Testis (tissue), 2 donors: Measurements from ENCODE around the gene COL5A1.

ENCODE experiments used
- POLR2A ChIP-seq: fragments of 450-650 bp; IDR thresholded peaks from one replicate; pipeline ENCODE4 v1.6.1; 2017; ENCODE audit warnings: antibody characterized with exemption, mild to moderate bottlenecking, moderate library complexity
- TF ChIP-seq, protein P1 (sequence below), 3 experiments: fragments of 450-650 bp in 2 of 3; fragments of 200-600 bp in 1 of 3; sonication (generic) in 1 of 3; IDR thresholded peaks; one replicate each; pipeline ENCODE4 v1.5.1; 2016 to 2019; ENCODE audit warnings: antibody characterized with exemption in 3 of 3, mild to moderate bottlenecking in 2 of 3, moderate library complexity in 1 of 3

GRCh38 chr9:134885679-134886412, 244.2 kb downstream of the COL5A1 start:
- TF ChIP-seq, protein P1, sequence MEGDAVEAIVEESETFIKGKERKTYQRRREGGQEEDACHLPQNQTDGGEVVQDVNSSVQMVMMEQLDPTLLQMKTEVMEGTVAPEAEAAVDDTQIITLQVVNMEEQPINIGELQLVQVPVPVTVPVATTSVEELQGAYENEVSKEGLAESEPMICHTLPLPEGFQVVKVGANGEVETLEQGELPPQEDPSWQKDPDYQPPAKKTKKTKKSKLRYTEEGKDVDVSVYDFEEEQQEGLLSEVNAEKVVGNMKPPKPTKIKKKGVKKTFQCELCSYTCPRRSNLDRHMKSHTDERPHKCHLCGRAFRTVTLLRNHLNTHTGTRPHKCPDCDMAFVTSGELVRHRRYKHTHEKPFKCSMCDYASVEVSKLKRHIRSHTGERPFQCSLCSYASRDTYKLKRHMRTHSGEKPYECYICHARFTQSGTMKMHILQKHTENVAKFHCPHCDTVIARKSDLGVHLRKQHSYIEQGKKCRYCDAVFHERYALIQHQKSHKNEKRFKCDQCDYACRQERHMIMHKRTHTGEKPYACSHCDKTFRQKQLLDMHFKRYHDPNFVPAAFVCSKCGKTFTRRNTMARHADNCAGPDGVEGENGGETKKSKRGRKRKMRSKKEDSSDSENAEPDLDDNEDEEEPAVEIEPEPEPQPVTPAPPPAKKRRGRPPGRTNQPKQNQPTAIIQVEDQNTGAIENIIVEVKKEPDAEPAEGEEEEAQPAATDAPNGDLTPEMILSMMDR (IDR thresholded peaks at IDR 0.05), result no peak
- TF ChIP-seq POLR2A, result no peak
